ENCODE results near the gene AFF3.
"Not testable (repeated sequence)": the region's sequence is repeated elsewhere in the genome, so short reads cannot be mapped to it uniquely, and the experiment has no call there.

Gene AFF3

DNA sequence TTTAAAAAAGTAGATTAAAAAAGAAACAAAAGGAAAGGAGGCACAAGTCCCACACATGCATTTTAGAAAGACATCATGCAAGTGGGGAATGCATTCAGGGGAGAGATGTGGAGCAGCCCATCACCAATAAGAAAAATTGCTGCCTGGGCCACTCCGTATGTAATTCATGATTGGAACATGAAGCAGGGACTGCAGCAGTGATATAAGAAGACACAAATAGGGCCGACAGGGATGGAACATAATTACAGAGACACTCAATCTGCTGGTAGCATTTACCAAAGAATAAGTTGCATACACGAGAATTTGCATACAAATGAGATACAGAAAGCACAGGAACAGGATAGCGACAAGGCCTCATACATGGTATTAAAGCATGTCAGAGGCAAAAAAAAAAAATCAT lies 6.5 kb upstream of the AFF3 start:
- DNase-seq (ENCODE audit: low read depth in 3 of 3), result no peak

DNA sequence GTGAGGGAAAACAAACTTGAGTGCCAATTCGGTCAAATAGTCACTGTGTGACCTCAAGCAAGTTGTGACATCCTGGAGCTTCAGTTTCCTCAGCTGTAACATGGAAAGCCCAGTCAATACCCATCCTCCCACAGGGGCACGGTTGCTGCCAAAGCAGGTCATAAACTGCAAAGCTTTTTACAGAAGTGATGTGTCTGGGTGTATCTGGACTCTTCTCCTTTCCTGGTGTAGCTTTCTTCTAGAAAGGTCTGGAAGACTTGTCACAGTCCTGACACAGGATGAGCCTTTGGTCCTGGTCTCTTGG lies 4.2 kb upstream of the AFF3 start:
- DNase-seq (ENCODE audit: low read depth in 3 of 3), result no peak

DNA sequence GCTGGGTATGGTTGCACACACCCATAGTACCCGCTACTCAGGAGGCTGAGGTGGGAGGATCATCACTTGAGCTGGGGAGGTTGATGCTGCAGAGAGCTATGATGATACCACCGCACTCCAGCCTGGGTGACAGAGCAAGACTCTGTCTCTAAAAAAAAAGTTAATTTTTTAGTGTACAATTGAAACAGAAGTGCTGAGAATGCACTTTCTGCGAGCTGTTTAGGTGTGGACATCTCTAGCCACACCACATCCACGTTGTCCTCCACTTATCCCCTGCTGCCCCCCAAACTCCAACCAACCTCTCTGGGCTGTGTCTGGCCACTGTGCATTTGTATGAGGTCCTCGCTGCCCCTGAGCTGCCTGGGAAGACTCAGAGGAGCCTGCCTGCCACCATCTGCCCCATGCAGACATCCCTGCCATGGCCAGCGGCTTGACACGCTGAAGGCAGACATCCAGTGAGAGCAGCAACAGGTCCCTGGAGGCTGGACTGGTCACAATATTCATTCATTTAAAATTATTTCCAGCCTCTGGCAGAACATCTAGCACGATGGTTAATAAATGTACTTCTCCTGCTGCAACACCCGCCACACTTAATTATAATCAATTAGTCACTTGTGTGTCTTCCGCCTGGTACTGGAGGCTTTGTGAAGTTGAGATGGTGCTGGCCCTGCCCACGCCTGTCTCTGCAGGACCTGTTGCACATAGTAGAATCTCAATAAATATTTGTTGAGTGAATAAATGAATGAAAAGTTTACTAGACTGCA lies 3.7 kb upstream of the AFF3 start:
- DNase-seq (ENCODE audit: low read depth in 3 of 3), result no peak

DNA sequence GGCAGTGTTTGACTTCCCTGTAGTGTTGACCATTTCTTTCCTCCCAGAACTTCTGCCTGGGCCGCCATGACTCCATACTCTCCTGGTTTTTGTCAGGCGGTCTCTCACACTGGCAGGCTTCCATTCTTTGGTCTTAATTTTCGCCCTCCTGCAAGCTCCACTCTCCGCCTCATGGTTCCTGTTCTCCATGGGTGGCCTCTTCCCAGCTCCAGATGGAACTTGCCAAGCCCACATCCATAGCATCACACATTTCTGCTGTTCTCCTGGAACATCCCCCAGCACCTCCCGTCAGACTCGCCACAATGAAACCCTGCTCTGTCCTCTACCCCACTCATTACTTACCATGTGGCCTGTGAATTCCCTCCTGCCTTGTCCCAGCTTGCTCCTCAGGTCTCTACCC lies 896 bp upstream of the AFF3 start:
- no peak for DNase-seq (ENCODE audit: low read depth in 3 of 3)

DNA sequence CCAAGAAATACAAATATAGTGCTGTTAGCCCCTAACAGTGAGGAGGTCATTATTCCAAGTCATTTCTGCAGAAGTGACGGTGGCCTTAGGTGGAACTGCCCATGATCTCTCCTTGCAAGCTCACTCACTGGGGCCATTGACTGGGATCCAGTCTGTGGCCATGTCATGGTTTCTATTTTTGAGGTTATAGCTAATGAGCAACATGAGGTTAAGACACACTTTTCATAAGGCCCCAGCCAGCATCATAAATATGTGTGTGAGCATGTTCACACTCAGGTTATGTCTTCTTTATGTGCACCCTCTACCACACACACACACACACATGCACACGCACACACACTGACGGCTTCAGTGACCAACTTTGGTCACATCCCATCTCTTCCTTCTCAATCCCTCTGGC lies 484 bp downstream of the AFF3 start:
- no peak for DNase-seq (ENCODE audit: low read depth in 3 of 3)

DNA sequence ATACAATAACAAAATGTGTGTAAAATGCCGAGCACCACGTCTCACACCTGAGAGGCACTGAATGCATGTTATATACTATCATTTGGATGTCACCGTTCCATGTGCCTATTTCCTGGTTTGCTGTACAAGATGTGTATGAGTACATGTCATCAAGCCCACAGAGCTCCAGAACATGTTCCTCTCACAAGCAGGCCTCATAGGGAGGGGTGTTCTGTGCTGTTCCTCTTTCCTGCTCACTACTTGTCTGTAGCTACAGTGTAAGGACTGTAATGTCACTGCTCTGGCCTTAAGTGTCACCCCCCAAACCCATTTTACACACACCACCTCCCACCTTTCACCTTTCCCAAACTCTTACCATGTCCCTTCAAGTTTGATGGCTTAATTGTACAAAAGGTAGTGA lies 1.8 kb downstream of the AFF3 start:
- no peak for DNase-seq (ENCODE audit: low read depth in 3 of 3)

DNA sequence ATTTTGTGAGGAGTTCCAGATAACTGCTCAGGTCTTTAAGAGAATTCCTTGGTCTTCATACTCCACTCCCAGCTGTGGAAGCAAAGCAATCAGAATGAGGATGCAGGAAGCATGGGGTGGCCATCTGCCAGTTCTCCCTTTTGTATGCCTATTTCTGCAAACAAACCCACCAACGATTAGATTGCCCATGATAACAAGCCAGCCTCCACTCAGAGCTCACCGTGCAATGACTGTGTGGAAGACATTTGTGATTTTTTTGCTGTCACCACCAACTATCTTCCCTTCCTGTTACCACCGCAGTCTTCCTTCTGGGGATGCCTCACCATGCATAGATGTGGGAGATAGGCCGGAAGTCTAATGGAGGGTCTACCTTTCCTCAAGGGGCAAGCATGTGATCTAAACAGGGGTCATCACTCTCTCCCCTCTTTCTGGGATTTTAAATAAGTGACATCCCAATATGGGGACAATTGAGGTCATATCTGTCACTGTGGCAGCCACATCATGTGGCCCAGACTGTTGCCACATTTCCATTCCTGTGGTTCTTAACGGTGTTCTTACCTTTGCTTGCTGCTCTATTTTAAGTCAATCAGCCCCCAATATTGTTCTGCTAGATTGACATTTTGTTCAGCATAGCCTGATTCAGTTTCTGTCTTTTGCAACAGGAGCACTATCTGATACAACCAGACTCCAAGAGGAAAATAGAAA lies 4.4 kb downstream of the AFF3 start:
- DNase-seq (ENCODE audit: low read depth in 3 of 3), result no peak

DNA sequence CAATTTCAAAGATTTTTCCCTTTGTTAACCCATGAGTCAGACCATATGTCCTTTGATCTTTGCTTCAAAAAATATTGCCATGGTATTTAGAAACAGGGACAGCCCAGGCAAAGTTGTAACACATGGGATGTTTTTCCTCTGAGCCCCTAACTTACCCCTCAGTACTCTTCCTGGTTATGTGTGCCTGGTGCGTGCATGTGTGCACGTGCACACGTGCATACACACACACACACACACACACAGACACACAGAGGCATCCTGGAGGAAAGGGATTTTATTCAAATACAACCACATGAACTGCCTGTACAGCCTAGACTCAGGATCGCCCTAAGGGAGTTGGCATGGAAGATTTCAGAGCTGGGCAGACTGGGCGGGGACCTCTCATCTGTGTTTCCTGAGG lies 5.1 kb downstream of the AFF3 start:
- no peak for DNase-seq (ENCODE audit: low read depth in 3 of 3)

DNA sequence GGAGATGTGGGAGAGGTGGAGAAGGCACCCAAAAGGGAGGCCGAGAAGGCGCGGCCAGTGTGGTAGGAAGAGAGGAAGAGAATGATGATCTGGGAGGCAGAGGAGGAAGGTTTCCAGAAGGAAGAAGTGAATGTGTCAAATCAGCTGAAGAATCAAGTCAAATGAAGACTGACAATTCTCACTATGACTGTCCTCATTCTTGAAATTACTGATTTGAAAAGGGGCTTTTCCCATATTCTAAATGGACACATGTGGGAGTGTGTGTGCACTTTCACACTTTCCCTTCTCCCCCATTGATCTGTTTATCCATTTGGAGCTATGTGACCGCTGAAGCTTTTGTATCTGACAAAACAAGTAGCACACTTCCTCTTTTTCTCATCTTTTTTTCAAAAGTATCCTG lies 6.1 kb downstream of the AFF3 start:
- DNase-seq (ENCODE audit: low read depth in 3 of 3), result no peak

DNA sequence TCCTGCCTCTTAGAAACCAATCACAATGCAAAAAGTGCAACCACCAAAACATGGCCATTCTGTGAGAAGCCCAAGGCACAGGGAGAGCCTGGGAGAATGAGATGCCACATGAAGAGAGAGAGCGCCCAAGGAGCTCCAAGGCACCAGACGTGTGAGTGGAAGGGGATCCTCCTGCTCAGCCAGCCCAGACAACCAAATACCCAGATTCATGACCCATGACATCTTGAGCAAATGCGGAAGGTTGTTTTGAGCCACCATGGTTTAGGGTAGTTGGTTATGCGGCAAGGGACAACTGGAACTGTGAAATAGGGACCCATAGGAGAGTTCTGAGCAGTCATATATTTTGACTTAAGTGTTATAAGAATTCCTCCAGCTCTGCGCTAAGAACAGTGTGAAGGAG lies 7.0 kb downstream of the AFF3 start:
- DNase-seq (ENCODE audit: low read depth in 3 of 3), result no peak

DNA sequence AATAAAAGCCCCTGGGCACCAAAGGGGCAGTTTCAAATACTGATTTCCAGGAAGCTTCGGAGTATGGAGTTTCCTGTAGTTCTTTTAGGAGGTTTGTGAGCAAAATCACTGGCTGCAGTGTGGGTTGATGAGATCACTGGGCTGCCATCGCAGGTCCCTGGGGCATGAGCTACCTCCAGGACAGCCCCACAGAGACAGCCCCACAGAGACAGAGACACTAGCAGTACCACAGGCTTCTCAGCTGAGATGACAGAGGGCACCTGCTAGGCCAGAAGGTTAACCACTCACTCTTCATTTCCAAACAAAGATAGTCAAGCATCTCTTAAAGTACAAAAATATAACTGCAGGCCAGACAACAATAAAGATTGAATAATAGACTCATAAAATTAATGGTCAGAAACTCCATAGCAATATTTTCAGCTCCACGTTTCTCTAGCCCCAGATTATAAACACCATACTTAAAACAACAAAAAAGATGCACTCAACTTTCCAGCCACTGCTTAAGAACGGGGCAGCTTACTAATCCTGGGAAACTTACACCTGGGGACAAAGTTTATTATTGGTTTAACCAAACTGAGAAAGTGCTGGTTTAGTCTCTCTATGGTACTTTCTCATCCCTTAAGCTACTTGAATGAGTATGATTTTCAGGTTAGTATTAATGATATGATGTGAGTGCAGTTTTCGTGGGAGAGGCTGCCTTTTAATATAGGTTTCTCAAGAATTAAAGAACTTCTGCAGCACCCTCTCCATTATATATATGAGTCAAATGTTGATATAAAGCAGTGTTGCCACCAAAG lies 11.6 kb downstream of the AFF3 start:
- DNase-seq (ENCODE audit: low read depth in 3 of 3), result no peak

DNA sequence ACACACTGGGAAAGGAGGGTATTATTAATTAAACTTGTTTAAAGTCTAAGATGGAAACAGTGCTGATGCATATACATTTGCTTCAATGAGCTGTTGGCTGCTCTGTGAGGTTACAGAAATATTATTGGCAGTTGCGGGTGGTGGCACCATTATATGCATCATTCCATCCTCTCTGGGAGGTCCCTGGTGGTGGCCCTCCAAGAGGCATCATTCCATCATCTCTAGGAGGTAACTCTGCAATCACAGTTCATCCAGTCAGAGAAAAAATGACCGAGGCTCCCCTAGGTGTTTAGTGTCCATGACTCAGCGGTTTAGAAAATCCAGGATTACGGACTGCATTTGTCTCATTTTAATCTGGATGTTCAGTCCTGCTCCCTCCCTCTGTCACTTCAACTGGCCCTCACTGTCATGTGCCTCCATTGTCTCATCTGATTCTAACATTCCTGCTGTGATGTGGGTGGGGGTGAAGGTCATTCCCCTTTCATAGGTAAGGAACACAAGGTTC lies 15.4 kb downstream of the AFF3 start:
- no peak for DNase-seq (ENCODE audit: low read depth in 3 of 3)

DNA sequence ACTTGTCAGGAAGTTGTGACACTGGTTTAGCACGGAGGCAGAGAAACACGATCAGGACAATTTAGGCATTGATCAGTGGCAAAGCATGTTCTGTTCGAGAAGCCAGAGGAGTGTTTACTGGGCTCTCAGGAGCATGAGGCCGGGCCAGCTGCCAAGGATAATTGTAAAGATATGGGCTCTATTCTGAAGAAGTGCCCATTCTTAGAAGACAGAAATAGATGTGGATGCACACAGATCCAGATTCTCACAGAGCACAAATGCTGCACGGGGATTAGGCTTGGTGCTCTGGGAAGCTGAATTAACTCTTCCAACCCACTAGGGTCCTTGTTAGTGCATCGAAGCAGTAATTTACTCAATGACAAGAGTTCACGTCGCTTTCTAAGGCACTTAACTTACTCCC lies 16.2 kb downstream of the AFF3 start:
- no peak for DNase-seq (ENCODE audit: low read depth in 3 of 3)

DNA sequence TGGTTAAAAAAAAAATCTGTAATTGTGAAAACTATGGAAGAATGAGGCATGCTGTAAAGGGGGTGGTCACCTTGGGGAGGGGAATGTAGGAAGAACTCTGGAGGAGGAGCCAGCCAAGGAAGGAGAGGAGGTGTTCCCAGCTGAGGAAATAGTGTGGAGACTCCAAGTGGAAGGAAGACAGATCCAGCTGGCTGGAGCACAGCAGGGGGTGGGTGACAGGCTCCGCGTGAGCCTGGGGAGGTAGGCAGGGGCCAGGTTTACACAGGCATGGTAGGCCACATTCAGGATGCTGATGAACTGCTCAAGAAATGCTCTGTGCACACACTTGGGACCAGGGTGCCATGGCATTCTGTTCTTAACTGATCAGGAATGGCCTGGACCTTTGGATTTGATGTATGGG lies 16.8 kb downstream of the AFF3 start:
- no peak for DNase-seq (ENCODE audit: low read depth in 3 of 3)

DNA sequence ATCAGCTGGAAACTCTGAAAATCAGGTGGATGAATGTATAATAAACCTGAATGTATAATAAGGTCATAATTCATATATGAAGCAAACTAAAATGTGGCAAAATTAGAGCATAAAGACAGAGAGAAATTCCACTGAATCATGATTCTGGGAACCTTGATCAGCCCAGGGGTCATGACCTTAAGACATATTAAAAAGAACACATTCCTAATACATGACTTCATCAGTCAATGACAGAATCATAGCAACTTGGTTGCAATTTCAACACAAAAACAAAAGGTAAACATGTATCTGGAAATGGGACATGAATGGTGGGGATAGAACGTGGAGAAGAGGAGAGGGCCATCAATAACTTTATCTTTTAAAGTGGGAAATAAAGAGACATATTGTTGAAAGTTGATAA lies 17.6 kb downstream of the AFF3 start:
- no peak for DNase-seq (ENCODE audit: low read depth in 3 of 3)

DNA sequence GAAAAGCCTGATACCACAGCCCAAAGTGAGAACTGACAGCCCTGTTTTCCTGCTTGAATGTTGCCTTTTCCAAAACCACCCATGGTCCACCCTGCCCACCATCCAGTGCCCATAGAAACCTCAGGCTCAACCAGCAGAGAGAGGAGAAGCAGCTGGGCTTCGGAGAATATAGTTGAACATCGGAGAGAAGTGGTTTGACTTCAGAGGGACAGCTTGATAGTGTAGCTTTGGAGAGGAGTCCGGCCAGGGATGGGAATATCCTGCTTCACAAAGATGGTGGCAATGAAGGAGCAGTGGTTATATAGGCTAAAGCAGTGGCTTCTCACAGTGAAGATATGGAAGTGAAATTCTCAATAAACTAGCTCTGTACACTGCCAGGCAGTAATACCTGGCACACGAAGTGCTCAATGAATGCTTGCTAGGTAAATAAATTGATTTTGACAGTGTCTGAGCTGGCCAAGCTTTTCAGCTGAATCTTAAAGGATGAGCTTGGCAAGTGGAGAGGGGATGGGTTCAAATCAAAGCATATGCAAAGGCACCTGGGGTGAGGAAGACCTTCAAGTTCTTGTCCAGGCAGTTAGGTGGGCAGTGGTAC lies 21.2 kb downstream of the AFF3 start:
- no peak for DNase-seq (ENCODE audit: low read depth in 3 of 3)

DNA sequence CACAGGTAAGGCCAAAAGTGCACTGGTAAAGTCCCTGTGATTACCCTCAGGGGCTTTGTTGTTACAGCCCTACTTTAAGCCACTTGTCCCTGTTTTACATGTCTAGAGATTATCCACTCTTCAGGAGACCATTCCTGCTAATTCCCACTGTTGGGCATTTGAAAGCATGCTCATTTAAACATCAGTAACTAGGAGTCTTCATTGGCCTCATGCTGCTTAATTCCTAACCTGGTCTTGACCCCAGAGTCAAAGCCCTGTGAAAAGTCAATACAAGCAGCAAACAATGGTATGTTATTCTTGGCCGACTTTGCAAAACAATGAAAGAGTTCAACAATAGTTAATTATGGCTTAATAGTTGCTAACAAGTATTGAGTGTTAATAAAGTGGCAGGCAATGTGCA lies 23.2 kb downstream of the AFF3 start:
- no peak for DNase-seq (ENCODE audit: low read depth in 3 of 3)

DNA sequence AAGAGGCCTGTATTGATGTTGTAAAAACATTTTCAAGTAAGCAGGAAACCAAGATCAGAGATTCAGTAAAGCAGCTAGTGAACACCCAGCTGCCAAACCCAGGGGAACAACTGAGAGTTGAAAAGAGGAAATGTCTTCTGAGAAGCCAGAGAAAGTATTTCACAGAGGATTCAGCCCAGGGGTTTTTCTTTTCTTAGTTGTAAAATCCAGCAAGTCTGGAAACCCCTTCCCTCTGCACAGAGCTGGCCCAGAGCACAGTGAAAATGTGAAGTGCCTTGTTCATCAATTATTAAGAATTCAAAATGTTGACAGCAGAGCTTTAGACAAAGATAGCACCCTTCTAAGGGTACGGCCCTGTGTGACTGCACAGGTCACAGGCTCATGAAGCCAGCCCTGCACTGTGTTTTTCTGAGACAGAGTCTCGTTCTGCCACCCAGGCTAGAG lies 28.4 kb downstream of the AFF3 start:
- DNase-seq (ENCODE audit: low read depth in 3 of 3), result no peak

DNA sequence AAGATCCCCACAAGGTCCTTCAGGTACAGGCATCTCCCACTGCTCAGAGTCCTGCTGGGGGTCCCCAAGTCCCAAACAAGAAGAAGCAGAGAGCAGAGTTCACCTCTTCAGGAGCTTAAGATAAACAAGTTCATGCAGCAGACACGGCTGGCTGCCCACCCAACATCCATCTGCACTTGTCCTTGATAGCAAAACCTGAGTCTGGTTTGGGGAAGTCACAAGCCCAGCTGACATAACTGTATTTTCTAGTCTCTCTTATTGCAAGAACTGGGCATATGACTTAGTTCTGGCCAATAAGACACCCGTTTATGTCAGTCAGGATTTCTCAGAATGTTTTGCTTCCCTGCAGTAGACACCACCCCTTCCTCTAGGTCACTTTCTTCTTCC lies 31.8 kb downstream of the AFF3 start:
- no peak for DNase-seq (ENCODE audit: low read depth in 3 of 3)

DNA sequence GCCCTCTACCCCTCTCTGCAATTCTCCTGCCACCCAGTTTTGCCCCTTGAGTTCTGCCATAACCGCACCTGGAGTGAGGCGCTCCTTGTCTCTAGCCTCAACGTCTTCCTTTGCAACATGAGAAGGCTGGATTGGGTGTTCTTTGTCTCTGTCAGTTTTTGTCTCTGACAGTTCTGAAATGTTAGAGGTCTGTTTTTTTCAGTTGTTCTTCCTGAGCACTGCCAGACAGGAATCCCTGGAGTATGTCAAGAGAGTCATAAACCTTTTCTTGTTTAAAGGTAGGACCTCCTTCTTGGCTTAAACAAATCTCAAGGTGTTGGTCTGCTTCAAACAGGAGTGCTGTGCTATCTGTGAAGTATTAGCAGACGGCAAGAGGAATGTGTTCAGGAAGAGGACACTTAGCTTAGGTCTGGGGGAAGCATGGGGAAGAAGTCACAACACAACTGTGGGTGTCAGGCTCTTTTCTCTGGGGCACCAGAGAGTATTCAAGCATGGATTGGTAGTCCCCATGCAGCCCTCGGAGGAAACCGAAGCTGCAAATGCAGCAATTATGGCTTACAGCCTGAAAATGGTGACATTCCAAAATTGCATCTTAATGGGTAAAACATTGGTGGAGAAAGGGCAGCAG lies 32.3 kb downstream of the AFF3 start:
- DNase-seq (ENCODE audit: low read depth in 3 of 3), result no peak

DNA sequence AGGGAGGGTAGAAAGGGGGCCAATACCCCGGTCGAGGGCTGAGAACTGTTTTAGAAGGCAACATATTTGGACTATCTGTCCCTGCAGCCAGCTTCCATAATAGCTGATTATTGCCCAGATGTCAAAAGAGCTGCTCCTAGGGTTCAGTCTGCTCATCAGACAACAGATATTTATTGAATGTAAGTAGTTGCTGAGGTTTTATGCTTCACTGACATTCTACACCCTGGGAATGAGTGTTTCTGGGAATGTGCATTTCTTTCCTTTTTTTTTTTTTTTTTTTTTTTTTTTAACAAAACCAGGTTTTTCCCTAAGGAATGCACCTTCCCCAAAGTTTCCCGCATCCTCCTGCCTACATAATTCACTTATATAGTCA lies 33.8 kb downstream of the AFF3 start:
- not testable (repeated sequence) for DNase-seq (ENCODE audit: low read depth in 3 of 3)
